HG03039 (cell line): Measurements from ENCODE around the gene TRIM72.
"Not testable (repeated sequence)": the region's sequence is repeated elsewhere in the genome, so short reads cannot be mapped to it uniquely, and the experiment has no call there.

Experiments used
- ATAC-seq: cut with Tn5 transposase; IDR thresholded peaks from one replicate; pipeline ENCODE4 v1.9.1; 2021; ENCODE audit warnings: mild to moderate bottlenecking, moderate library complexity; ENCODE audit not compliant: unreplicated experiment

The TRIM72 gene

DNA sequence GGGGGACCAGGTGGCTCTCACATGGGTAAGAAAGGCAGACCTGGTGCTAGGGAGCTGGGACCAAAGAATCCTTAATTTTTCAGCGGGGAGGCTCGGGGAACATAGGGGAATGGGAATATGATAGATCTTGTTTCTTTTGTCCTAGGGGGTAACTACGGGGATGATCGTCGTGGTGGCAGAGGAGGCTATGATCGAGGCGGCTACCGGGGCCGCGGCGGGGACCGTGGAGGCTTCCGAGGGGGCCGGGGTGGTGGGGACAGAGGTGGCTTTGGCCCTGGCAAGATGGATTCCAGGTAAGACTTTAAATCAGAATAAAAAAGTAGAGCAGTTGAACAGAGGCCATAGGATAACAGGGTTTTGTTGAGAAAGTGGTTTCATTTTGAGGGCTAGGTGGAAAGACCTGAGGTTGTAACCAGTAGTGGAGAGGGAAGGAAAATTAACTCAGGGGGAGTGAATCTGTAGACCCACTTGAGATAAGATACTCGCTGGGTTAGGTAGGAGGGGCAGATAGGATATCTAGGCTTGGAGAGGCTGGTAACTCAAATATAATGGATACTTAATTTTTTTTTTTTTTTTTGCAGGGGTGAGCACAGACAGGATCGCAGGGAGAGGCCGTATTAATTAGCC lies 23.0 kb upstream of the TRIM72 start:
- no peak for ATAC-seq

GRCh38 chr16:31191697-31192428 lies 22.1 kb upstream of the TRIM72 start:
- no peak for ATAC-seq

DNA sequence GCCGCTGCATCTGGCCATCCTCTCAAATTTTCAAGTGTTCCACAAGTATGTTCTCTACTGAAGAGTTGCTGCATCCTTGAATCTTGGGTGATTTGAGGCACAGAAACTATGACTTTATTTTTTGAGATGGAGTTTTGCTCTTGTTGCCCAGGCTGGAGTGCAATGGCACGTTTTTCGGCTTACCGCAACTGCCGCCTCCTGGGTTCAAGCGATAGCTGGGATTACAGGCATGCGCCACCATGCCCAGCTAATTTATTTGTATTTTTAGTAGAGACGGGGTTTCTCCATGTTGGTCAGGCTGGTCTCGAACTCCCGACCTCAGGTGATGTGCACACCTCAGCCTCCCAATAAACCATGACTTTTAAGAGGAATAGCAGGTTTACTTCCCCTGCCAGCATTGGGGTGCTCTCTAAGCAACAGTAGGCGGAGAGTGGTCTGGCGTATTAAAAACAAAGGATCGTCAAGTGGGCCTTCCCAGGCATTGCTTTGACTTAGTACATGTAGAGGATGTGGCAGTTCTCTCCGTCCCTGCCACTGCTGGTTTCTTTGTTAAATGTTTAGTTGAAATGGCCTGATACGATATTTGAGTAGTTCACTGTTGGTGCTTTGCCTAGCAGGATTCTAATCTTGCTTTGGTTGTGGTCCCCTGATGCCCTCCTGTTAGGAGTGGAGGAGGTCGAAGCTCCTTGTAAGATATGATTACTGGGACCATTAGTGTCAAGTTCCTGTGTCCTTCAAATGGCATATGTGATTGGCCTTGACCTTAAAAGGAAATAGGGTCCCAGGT lies 20.9 kb upstream of the TRIM72 start:
- ATAC-seq = no peak

DNA sequence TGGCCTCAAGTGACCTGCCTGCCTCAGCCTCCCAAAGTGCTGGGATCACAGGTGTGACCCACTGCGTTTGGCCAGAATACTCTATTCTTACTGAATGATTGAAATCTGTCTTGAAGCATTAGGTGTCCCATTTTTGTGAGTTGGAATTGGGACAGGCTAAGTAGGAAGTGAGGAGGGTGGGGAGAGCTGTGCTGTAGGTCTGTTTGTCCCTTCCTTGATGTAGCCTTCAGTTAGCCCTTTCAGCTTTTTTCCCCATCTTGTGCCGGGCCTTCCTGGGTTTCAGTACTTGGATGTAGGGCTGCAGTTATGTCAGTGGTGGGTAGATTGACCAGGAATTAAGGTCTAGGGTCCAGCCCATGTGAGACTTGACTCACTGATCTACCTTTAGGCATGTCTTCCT lies 20.0 kb upstream of the TRIM72 start:
- ATAC-seq = no peak

- no peak for ATAC-seq
Measured at GRCh38 chr16:31194898-31195297, 19.0 kb upstream of the TRIM72 start.

GRCh38 chr16:31195861-31196260 lies 18.1 kb upstream of the TRIM72 start:
- ATAC-seq = not testable (repeated sequence)

GRCh38 chr16:31196324-31197088 lies 17.4 kb upstream of the TRIM72 start:
- ATAC-seq = no peak

GRCh38 chr16:31198207-31198882 lies 15.6 kb upstream of the TRIM72 start:
- no peak for ATAC-seq

GRCh38 chr16:31199430-31200041 lies 14.4 kb upstream of the TRIM72 start:
- no peak for ATAC-seq

- ATAC-seq = not testable (repeated sequence)
Measured at GRCh38 chr16:31200111-31200510, 13.8 kb upstream of the TRIM72 start.

DNA sequence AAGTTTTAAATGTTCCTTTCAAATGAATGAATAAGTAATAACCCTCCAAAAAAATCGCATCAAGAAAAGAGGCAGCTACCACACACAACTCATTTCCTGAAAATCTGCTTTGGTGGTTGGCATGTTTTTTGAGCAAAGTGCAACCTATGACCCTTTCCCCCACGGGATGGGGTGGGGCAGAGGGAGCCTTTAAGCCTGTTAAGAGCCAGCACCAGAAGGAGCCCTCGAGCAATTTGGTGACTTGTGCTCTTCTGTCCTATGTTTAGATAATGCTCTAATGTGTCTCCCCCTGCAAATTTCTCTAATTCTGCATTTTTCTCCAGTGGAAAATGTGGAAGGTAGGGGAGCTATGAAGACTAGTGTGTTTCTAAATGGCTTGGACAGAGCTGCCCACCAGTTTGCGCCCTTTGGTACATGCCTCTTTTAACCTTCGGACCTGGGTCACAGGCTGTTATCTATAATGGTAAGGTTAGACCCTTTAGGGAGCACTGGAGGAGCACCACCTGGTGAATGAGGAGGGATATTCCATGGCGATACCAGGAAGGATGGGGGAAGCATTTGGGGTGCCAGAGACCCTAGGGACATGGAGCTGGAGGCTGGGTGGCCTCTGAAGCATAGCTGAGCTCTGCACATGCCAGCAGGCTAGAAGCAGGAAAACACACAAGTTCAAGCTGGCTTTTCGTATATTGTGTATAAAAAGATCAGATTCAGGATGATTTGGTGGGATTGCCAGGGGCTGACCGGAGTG lies 12.9 kb upstream of the TRIM72 start:
- no peak for ATAC-seq

DNA sequence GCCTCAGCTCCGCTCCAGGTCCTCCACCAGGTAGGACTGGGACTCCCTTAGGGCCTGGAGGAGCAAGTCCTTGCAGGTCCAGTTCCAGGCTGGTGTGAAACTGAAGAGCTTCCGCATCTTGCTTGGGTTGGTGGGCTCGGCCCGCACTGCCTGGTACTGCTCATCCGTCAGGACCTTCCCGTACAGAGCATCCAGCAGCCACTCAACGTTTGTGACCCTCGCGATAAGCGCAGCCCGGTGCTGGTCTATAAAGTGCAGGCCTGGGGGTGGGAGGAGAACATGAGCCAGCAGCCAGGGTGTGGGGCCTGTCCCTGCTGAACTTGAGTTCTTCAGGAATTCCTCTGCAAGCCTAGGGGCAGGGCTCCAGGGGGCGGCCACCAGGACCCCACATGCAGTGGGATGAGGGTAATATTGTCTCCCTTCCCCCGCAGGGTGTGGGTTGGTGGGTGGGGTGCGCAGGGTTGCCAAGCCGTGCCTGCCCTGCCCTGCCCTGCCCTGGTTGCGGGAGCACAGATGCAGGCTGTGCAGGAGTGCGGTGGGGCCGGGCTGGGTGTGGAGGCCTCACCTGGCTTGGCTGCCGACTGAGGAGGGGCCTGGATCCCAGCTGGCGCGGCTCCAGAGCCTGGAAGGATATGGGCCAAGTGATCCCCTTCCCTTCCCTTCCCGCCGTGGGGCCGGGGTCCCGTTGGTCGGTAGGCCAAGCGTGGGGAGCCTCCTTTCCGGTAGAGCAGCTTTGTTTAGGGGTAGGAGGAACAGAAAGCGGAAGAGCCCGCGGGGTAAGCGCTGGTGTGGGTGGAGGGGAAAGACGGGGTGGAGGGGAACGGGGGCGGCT lies 12.1 kb upstream of the TRIM72 start:
- no peak for ATAC-seq

GRCh38 chr16:31202414-31203375 lies 11.2 kb upstream of the TRIM72 start, which contains the start of gene PYCARD:
Gene PYCARD (minus strand): TSS chr16:31202760. CDS start chr16:31202690, 70 bp downstream.
- ATAC-seq = no peak

GRCh38 chr16:31204871-31205666 lies 8.8 kb upstream of the TRIM72 start:
- ATAC-seq = no peak

- no peak for ATAC-seq
Measured at GRCh38 chr16:31206776-31207175, 7.1 kb upstream of the TRIM72 start.

DNA sequence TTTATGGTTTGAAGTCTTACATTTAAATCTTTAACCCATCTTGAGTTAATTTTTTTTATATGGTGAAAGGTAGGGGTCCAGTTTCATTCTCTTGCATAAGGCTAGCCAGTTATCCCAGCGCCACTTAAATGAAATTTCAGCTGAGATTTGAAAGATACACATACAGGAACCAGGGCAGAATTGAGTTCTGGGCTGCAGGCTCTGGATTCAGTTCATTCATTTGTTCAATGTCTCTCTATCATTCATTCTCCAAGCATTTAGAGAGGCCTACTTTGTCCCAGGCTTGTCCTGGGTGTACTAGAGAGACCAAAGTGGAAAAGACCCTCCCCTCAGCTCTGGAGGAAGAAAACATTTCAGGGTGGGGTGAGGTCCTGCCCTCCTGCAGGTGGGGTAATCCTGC lies 577 bp upstream of the TRIM72 start:
- no peak for ATAC-seq
